Measurements from ENCODE around the gene ATIC.

The ATIC gene

GRCh38 chr2:215399067-215399716 lies 87.3 kb downstream of the ATIC start:
- no peak for DNase-seq (ENCODE audit: low read depth in 2 of 2)
